NCI-H2171 treated with DMSO at 0.1 percent for 48 hours (cell line): Measurements from ENCODE around the gene LEMD3.

Experiments
- DNase-seq: peaks from one replicate; lab custom pipeline; 2025; lab: John Stamatoyannopoulos, UW

LEMD3 gene

DNA sequence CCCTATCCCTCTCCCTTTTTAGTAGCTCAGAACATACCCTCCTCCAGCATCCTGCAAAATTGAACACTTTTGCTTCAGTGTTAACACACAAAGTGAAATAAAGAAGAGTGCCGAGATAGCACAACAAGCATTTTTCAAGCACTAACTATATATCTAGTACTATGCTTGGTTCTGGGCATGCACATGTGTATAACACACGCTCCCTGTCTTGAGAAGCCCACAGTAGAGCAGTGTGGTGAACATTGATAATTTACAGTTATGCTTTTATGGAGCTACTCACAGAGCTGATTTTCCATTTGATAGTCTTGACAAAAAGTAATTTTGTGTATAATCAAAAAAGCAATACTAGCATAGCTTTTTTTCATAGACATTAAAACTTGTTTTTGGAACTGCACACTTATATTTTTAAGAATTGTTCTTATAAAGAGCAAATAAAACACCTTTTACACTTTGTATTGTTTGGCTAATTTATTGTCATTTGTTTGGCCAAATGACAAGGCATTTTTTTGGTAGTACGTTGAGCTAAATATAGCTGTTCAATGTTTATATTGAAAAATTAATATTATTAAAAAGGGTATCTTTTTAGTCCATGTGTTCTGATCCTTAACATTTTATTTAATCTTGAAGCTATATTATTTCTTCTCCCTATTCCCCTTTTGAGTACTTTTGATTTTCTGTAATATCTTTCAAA, 39.7 kb downstream of the LEMD3 start:
- no peak for DNase-seq

DNA sequence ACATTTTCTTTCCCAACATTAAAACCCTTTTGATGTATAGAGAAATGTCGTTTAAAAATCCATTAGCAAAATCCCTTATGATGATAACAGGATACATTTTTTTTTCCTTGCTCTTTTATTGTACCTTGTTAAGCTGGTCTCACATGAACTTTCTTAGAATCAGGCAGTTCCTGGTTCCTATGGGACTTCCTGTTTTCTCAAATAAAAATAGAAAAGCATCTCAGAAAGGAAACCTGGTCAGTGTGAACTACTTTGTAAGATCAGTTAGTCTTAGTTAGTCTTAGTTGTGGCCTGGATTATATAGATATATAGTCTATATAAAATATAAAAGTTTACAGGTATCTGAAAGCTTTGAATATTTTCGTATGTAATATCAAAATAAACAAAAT, 40.3 kb downstream of the LEMD3 start:
- DNase-seq, result no peak

DNA sequence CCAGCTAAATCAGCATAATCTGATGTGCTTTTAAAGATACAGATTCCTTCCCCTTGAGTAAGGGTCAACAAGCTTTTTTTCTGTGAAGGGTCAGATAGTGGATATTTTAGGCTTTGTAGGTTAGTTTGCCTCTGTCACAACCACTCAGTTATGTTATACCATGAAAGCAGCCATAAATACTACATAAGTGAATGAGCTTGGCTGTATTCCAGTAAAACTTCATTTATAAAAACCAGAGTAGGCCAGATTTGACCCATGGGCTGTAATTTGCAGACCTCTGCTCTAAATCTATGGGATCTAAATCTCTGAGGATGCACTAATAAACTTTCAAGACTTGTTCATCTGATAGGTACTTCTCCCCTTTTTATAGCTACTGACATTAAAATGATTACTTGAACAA, 47.7 kb downstream of the LEMD3 start:
- DNase-seq, result no peak

DNA sequence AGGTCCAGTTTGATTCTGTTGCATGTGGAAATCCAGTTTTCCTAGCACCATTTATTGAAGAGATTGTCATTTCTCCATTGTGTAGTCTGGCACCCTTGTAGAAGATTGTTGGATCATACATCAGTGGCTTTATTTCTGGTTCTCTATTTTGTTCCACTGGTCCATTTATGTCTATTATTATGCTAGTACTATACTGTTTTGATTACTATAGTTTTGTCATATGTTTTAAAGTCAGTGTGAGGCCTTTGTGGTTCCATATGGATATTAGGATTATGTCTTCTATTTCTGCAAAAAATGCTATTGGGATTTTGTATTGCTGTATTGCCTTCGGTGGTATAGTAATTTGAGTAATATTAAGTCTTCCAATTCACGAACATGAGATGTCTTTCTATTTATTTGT, 51.4 kb downstream of the LEMD3 start:
- no peak for DNase-seq

DNA sequence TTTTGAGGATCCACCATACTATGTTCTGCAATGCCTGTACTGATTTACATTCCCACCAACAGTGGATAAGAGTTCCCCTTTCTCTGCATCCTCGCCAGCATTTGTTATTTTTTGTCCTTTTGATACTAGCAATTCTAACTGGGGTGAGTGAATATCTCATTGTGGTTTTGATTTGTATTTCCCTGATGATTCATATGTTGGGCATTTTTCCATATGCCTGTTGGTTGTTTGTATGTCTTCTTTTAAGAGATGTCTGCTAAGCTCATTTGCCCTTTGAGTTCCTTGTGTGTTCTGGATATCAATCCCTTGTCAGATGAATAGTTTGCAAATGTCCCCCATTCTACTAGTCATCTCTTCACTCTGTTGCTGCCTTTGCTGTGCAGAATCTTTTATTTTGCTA, 60.1 kb downstream of the LEMD3 start:
- DNase-seq, result no peak

DNA sequence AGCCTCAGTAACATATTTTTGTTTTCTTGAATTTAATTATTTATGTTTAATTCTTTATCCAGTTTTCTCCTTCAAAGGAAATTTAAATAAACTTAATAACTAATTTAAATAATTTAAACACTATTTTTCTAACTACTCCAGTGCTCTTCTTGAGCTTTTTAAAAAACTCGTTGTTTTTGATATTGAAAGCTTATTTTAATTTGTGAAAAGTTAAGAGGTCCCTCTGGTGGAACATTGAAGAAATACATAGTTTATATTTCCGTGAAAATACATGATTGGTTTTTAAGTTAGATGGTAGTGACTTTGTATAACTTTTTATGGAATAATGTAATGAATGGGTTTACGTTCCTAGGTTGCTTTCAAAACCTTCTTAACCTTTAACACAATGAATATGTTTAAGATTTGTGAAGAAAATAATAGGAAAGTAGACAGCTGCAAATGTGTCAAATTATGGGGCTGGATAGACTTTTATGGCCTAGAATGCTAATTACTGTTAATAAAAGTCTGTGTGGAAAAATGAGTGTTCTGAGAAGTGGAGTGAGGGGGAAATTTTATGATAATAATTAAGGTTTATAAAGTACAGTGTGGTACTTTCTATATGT, 63.2 kb downstream of the LEMD3 start:
- DNase-seq, result peak; percentile 8

DNA sequence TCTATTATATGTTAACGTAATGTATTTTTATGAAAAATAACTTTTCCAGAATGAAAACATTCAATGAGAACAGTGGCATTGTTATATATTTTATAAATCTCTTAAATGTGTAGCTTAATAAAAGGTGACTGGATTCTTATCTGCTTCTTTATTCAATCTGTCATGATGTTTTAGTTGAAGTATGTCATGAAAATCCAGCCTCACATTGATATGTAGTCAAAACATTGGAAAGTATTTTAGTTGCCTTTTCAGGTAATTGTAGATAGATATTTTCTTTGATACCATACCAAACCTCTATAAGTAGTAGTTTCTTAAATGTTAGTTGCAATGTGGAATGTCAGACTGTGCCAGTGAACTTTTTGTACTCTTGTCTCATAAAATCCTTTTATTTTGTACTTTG, 67.8 kb downstream of the LEMD3 start:
- no peak for DNase-seq

DNA sequence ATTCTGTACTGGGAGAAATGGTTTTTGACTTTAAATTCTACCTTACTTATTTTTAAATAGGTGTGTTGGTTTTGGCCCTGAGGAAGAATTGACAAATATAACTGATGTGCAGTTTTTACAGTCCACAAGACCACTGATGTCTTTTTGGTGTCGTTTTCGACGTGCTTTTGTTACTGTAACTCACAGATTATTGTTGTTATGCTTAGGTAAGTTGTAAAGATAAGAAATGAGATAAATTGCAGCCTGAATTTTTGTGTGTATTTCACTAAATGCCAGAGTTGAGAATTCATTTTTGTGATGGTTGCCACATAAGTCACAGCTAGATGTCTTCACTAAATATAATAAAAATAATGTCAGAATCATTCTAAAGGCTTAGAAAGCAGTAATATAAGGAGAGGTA, 69.2 kb downstream of the LEMD3 start:
- no peak for DNase-seq

DNA sequence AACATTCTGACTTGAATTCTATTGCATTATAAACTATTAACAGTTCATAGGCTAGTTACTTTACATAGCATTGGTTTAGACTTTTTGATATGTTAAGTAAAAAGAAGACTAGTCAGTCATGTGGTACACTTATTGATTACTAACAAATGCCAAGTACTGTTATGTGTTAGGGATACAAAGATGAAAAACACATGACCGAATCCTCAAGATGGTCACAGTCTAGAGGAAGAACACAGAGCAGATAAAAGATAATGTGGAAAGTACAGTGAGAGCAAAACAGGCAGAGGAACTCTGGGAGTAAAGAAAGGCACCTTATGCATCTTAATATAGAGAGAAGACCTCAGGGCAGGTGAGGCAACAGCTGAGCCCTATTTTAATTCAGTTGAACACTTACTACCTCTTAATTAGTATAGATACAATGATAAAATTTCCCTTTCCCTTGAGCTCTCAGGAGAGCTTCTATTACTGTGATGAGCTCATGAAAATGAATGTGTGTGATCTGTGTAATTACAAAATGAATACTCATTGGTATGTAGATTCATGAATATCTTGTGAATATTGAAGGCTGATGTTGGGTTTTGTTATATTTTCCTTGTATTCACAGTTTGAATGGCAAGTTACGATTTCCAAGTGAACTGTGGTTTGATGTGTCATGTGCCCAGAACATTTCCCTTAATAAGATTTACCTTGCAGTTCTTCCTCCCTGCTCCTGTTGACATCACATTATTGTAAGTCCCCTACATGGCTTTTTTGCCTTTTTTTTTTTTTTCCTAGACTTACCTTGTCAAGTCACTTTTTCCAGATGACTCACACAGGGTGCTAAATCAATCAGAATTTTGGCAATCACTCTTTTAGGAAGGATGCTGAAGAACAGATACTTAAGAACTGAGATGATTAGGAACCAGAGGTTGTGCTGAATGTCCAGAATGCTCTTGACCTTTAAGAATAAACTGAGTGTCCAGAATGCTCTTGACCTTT, 79.6 kb downstream of the LEMD3 start:
- DNase-seq, result no peak

DNA sequence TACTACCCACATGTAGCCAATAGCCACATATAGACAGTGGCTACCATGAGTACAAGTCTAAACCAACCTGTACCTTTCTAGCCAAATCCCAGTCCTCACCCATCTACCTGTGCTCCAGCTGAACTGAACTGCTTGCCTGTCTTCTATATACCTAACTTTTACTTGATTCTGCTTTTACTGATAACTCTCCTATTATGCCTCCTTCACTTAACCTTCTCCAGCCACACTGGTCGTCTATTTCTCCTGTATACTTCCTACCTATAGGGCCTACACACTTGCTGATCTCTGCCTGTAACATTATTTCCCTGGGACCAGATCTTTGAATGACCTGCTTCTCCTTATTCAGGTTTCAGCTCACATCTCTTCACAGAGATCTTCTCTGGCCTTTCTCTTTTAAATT, 83.1 kb downstream of the LEMD3 start:
- no peak for DNase-seq

DNA sequence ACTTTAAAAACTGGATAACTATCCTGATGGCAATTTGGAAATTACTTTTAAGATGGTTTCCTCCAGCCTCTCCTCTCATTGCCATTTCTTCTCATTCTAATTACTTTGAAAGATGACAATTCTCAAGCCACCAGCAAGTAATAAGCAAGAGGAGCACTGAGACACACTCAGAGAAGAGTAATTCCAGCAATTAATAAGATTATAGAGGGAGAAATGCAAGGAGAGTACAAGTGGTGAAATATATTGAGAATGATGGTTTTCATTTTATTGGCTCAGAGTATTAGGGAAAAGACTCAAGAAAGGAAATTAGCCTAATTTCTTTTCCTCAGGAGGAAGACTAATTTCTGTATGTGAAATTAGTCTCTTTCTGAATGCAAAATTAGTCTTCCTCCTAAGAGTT, 88.6 kb downstream of the LEMD3 start:
- no peak for DNase-seq

DNA sequence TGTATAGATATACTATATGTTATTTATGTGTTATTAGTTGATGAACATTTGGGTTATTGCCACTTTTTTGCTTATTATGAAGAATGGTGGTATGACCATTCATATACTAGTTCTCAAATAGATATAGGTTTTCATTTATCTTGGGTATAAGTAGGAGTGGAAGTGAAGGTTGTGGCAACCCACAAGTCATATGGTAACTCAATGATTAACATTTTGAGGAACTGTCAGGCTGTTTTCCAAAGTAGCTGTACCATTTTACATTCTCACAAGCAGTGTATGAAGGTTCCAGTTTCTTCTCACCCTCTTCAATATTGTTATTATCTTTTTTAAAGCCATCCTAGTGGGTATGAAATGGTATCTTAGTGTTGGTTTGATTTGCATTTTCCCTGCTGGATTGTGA, 90.1 kb downstream of the LEMD3 start:
- DNase-seq, result no peak

DNA sequence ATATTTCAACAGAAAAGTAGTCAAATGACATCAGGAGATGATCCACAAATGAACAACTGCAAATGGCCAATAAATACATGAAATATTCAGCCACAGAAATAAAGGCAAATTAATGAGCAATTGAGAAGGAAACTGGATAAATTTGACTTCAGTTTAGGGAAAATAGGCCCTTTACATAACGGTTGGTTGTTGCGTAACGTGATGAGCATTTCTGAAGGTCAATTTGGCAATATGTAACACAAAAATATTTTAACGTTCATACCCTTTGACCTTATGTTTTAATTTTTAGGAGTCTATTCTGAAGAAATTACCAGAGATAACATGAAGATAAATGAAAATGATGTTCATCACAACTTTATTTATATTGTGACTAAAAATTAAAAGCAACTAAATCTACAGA, 94.4 kb downstream of the LEMD3 start:
- DNase-seq, result no peak

DNA sequence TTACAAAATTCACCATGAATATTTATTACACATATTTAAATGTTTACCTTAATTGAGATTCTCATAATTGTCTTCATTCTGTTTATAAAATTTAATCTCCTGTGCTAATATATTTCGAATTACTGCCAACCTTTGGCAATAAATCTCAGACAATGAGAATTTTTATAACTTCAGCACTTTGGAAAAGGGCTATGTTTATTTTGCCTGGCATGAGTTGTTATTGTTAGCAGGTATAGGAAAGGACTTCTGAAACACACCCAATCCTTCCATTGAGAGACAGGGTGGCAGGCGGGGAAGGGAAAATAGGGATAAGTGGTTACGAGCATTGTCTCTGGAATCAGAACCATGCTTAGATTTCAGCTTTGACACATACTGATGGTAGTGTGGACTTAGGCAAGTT, 97.0 kb downstream of the LEMD3 start:
- DNase-seq, result no peak

DNA sequence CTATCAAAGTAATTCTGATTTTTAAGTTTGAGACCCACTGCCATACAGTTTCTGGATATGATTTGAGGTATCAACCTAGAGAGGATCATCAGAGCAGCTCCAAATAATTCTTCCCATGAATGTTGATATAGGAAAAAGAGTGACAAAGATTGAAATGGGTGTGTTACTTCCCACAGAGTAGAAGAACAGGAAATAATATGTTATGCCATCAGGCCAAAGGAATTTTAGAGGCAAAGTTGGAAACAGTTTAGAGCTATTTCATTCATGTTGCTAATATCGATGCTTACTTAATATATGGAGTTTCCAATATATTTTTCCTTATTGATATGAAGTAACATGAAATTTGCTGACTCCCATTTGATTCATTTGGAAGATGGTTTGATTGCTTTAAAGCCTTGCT, 100.2 kb downstream of the LEMD3 start:
- no peak for DNase-seq

DNA sequence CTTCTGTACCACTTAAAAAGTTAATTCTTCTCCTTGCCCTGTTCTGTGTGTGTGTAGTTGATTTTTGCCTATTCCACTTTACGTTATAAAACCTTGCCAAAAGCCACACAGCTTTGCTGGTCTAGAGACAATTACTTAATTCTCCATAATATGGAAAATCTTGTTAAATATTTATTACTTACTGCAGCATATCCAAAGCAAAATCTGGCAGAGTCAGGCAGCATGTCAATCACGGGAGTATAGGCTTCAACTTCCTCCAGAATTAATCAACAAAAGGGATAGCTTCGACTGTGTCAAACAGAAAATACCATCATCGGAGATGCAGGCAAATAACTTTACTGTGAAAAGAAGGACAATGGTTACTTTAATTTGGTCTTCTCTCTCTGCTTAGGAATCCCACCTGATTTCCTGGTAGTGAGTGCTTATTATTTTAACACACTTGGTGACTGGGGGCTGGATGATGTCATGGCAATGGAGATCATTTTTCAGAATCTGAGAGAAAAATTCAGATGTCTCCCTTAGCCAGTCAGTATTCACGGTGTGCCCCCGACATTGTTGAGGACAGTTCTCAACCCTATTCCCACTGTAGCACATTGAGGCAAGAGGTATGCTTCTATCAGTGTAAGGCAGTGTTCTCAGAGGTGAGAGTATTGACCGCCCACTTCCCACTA, 105.4 kb downstream of the LEMD3 start:
- no peak for DNase-seq

DNA sequence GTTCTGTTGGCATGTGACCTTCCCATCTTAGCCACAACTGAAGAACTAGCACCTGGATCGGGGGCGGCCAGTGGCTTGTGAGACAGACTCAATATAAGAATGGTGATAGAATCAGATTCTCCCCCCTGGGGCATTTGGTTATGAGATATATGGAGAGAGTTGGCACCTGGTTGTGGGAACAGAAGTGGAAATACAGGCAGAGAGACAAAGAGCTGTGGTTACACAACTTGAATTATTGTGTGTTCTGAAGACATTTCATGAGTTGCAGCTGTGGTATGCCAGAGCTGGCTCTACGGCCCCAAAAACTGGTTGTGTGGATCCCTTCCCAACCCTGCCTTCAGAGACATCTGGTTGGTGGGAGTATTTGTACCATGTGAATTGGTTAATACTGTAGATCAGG, 106.2 kb downstream of the LEMD3 start:
- DNase-seq, result no peak

DNA sequence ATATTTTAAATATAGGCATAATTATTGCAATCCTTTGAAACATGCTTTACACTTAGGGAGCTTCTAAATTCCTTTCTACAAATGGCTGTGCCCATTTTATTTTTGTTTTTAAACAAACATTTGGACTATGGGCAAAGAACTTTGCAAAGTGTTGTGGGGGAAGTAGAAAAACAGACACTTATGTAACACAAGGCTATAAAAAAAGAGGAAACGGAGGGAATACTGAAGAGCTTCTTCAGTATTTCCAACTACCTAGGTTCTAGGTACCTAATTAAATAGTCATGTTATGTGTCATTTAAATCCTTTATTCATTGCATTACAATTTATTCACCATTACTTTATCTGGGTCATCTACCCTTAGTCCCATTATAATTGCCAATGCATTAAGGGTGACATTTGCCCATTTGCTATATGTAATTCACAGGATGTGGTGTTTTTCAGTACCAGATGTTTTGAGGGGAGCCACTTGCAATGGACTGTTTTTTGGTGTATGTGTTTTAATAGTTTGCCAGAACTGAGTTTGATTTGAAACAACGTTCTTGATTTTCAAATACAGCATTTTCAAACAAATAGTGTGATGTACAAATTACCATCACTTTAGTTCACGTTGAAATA, 107.6 kb downstream of the LEMD3 start:
- DNase-seq, result no peak

DNA sequence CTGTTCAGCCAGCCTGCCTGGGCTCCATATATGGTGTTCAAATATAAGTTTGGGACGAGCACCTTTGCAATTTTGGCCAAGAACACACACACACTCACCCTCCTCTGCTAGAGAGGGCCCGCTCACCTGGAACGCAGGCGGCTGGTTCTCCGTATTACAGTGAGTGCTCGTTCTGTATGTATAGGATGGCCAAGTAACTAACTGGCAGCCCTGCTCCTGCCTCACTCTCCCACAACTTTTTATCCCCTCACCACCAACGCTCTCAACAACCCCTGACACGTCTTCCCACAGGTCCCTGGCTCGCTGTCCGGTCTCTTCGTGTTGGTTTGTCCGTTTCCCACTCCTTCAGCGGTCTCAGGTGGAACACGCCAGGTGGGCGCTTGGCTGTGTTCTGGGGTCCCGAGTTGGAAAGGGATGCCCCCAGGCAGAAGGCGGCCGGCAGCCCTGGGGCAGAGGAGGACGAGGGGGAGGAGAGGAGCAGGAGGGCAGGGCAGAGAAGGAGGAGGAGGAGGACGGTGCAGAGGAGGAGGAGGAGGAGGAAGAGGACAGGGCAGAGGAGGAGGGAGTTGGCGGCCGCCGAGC, 108.7 kb downstream of the LEMD3 start:
- no peak for DNase-seq

DNA sequence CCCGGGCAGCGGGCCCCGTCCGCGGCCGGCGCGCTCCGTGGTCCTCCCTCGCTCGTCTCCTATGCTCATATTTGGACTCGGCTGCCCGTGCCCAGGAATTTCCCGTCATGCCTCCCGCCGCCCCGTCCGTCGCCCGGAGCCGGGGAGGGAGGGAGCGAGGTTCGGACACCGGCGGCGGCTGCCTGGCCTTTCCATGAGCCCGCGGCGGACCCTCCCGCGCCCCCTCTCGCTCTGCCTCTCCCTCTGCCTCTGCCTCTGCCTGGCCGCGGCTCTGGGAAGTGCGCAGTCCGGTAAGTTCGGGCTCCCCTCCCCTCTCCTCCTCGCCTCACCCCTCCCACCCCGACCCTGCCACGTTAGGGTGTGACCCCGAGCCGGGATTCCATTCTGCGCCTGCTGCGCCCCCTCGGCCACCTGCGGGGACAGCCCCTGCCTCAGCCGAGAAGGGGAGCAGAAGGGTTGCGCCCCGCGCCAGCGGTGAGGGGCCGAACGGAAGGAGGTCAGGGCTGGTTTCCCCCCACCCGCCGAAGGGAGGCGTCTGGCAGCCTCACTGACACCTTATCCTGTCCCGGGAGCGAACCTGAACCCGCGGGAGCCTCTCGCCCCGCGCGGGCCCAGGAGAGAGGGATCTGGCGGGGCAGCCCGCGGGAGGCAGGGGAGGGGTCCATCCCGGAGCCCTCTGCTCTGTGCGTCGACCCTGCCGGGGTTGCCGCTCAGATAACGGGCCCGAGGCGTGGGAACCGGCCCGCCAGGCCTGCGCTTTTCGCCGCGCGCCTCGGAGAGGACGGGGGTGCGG, 109.4 kb downstream of the LEMD3 start, which contains the start of gene MSRB3:
Gene MSRB3, plus strand, starts transcription at position 108 of the 793 bp plus-strand sequence. CDS start 29,897 bp downstream, outside the sequence.
- DNase-seq, result no peak
